Kidney epithelial cell (primary cell): ENCODE results near the gene SPATA25. TPM values are rescaled to one million over a fixed set of nuclear protein-coding genes. Genes with fewer than 3 reads are reported as not detected.
"Not testable (repeated sequence)": the region's sequence is repeated elsewhere in the genome, so short reads cannot be mapped to it uniquely, and the experiment has no call there.

Experiments
- DNase-seq: peaks from one replicate; pipeline ENCODE4 v3.0.0-alpha.2; 2010; ENCODE audit warnings: low read depth
- H3K27me3 ChIP-seq: 2 replicates; pipeline ENCODE4 v1.6.0; 2011; ENCODE audit warnings: low read length; ENCODE audit not compliant: control insufficient read depth, insufficient read depth
- H3K36me3 ChIP-seq: 2 replicates; pipeline ENCODE4 v1.5.1; 2011; ENCODE audit warnings: low read length; ENCODE audit not compliant: control insufficient read depth, insufficient read depth
- H3K4me3 ChIP-seq: 2 replicates; pipeline ENCODE4 v1.5.1; 2011; ENCODE audit warnings: low read depth, mild to moderate bottlenecking, control low read depth, low read length
- total RNA-seq: library from RNA; depleted of rRNA; stranded (reverse); fragments of >200 nt; gene quantifications from 2 replicates; pipeline ENCODE4 v1.2.3, GENCODE V29; 2015
- TF ChIP-seq, protein P1 (sequence below): IDR thresholded peaks from 2 replicates; pipeline ENCODE4 v1.5.1; 2011; ENCODE audit warnings: mild to moderate bottlenecking, moderate library complexity, low read length, control low read depth, inconsistent platforms; ENCODE audit not compliant: insufficient read depth, poor library complexity, severe bottlenecking

SPATA25 gene, protein sequence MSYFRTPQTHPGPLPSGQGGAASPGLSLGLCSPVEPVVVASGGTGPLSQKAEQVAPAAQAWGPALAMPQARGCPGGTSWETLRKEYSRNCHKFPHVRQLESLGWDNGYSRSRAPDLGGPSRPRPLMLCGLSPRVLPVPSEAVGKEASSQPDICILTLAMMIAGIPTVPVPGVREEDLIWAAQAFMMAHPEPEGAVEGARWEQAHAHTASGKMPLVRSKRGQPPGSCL
- 0.21 and 0.25 TPM in 2 replicates for total RNA-seq

DNA sequence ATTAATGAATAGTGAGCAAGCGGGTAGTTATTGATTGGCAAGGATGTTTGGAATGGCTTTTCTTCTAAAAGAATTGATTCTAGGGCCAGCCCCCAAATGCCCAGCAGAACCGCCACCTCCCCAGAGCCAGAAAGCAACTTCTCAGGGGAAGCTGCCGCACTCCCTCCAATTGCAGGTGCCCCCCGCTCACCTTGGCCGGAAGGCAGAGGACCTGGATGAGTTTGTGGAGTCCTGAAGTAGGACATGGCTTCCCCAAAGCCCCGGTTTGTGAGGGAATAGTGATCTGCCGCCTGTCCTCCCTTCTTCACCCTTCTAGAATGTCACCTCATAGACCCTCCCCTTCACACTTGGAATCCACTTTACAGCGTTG lies at the start of gene SPATA25:
TSS of gene SPATA25 (minus strand) at position 277 of the 370 bp plus-strand sequence. CDS start at position 245, 32 bp downstream.
- no peaks in the 10 kb centered on the region for H3K27me3 ChIP-seq
- TF ChIP-seq, protein P1, sequence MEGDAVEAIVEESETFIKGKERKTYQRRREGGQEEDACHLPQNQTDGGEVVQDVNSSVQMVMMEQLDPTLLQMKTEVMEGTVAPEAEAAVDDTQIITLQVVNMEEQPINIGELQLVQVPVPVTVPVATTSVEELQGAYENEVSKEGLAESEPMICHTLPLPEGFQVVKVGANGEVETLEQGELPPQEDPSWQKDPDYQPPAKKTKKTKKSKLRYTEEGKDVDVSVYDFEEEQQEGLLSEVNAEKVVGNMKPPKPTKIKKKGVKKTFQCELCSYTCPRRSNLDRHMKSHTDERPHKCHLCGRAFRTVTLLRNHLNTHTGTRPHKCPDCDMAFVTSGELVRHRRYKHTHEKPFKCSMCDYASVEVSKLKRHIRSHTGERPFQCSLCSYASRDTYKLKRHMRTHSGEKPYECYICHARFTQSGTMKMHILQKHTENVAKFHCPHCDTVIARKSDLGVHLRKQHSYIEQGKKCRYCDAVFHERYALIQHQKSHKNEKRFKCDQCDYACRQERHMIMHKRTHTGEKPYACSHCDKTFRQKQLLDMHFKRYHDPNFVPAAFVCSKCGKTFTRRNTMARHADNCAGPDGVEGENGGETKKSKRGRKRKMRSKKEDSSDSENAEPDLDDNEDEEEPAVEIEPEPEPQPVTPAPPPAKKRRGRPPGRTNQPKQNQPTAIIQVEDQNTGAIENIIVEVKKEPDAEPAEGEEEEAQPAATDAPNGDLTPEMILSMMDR, result no peak
- no peak for DNase-seq
- no peak within 1 kb of the TSS for H3K4me3 ChIP-seq
- H3K36me3 ChIP-seq, result no peaks in the 10 kb centered on the region

DNA sequence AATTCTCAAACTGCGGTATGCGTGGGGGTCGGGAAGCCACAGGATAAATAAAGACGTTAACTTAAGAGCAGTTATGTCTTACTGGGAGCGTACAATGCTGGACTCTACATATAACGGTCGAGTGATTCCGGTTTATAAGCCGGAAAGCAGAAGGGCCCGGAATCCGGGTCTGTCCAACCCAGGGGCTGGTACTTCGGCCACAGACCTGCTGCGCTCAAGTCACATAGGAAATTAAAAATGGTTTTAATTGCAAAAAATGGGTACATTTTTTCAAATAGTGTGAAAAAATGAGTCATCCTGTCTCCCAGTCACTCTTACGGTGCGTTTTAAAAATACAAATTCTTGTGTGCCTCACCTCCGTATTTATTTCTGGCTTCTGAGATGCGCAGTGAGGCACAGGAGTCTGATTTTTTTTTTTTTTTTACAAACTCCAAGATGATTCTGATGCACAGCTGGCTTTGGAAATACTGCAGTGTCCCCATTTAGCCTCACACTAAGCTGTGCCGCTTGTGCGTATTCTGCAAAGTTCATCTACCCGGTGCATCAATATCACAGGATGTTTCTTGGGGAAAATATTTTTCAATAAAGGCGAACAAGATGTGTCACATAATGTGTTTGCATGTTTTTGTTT lies 48.1 kb upstream of the SPATA25 start:
- Histone ChIP-seq H3K36me3 (peaks cover 5% of the 10 kb centered on the region), H3K27me3 (no peaks in the 10 kb centered on the region), H3K4me3 (peak overlapping the region; percentile 71)
- TF ChIP-seq, protein P1, result no peak
- DNase-seq, result no peak

DNA sequence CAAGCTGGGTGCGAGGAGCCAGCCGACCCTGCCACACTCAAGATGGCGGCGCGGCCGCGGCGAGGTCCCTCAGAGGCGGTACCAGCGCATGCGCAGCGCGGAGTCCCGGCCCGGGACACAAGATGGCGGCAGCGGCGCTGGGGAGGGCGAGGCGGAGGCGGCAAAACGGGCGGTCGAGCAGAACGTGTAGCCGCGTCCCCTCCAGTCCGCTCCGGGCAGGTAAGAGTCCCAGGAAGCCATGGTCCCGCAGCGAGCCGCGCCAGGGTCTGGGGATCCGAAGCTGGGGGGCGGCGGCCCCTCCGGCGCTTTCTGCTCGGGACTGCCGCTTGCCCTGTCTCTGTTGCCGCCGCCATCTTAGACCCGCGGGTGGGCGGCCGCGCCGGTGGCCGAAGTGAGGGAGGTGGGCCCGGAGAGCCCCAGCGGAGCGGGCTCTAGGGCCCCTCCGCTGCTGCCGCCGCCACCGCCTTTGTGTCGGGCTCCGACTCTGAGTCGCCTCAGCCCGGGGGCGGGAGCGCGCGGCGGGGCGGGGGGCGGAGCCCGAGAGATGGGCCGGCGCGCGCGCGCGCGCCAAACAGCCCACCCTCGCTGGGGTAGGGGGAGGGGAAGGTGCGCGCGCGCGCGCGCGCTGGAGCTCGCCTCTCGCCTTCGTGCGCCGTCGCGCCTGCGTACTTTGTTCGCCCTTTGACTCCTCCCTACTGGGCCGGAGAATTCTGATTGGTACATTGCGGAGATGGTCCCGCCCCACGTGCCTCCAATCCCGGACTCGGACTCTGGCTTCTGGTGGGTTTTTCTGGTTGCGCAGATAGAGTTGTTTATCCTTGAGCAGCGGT lies 47.4 kb upstream of the SPATA25 start, which contains the start of gene PCIF1:
TSS of gene PCIF1 (plus strand) at position 98 of the 830 bp plus-strand sequence. CDS start 4,317 bp downstream, outside the sequence.
- TF ChIP-seq, protein P1, result no peak
- H3K4me3 ChIP-seq, result peak within 1 kb of the TSS; percentile 98

DNA sequence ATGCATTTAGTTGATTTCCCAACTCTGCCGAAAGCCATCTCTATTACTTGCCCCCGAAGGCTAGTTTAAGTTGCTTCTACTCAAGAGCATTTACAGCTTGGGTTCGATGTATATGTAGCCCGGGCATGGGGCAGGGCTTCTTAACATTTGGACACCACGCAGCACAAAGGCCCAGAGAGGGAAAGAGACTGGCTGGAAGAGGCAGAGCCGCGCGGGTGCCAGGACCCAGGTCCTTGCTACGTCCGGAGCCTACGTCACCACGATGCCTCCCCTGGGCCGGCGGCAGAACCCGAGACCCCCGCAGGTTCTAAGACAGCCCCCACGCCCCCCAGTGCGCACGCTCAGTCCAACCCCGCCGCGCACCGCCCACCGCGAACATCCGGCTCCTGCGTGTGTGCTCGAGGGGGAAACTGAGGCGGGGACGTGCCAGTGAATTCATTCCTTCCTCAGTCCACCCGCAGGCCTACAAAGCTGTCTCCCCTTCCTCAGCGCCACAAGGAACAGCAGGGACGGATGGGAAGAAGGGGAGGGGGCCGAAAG lies 46.7 kb upstream of the SPATA25 start:
- no peaks in the 10 kb centered on the region for H3K27me3 ChIP-seq
- H3K36me3 ChIP-seq, result peaks cover 3% of the 10 kb centered on the region
- DNase-seq, result no peak
- peak overlapping the region; percentile 98 for H3K4me3 ChIP-seq
- TF ChIP-seq, protein P1, result no peak

More for the DNA sequence above, 47.4 kb upstream of the SPATA25 start, which contains the start of gene PCIF1:
- DNase-seq, result peak; percentile 80
- Histone ChIP-seq H3K36me3 (peaks cover 3% of the 10 kb centered on the region), H3K27me3 (no peaks in the 10 kb centered on the region)

DNA sequence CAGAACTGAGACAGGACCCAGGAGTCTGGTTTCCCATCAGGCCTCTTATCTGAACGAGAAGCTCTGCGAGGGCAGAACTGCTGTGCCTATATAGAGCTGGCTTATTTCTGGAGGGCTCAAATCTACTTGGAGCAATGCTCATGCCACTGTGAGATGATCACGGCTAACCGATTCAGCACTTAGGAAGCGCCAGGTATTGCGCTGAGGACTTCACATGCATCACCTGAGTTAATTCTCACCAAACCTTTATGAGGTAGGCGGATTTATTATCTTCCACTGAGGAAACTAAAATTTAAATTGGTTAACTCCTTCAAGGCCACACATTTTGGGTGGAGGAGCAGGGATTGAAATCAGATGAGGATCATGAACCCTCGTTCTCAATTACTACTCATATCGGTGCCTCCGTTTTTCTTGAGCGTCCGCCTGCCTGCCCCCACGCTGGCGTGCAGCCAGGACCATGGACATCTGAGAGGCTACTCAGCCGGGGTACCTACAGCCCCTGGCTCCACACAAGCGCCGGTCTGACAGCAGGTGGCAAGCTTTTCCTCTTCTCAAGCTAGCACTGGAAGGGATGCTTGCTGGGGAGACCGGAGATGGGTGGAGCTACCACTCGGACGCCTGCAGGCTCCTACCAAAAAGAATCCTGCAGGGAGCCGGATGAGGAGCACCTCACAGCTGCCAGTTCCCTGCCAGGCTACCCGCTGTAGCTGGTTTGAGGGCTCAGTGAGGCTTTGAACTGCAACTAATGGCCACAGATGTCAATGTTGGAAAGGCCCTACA lies 46.0 kb upstream of the SPATA25 start:
- DNase-seq, result peak; percentile 56
- TF ChIP-seq, protein P1, result peak; percentile 36
- no peaks in the 10 kb centered on the region for H3K27me3 ChIP-seq
- H3K36me3 ChIP-seq, result peaks cover under 1% of the 10 kb centered on the region
- peak overlapping the region; percentile 98 for H3K4me3 ChIP-seq

DNA sequence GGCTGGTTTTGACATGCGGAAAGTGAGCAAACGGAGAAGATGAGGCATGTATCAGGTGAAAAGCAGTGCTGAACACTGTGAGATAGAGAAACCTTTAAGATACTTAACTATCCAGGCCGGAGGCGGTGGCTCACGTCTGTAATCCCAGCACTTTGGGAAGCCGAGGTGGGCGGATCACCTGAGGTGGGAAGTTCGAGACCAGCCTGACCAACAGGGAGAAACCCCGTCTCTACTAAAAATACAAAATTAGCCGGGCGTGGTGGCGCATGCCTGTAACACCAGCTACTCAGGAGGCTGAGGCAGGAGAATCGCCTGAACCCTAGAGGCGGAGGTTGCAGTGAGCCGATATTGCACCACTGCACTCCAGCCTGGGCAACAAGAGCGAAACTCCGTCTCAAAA lies 44.3 kb upstream of the SPATA25 start:
- not testable (repeated sequence) for H3K4me3 ChIP-seq, H3K27me3 ChIP-seq, DNase-seq, H3K36me3 ChIP-seq
